ENCODE data around the gene OR7C2.

GRCh38 chr19:14977128-14977527, 35.8 kb downstream of the OR7C2 start:
- no peak for TF ChIP-seq CTCF (conservative IDR thresholded peaks at IDR 0.05; ENCODE audit: low read depth in 2 of 2)
- no peak for TF ChIP-seq REST (IDR thresholded peaks at IDR 0.05; ENCODE audit: unreplicated experiment)
- TF ChIP-seq POLR2AphosphoS5 (IDR thresholded peaks at IDR 0.05; ENCODE audit: low read depth) = no peak
- TF ChIP-seq EZH2phosphoT487 (IDR thresholded peaks at IDR 0.05; ENCODE audit: unreplicated experiment) = no peak
- no peak for TF ChIP-seq EZH2 (IDR thresholded peaks at IDR 0.05; ENCODE audit: low read depth, unreplicated experiment)

Data from GM23338 (cell line).